Measurements from ENCODE around the gene MYT1. TPM values are rescaled to one million over a fixed set of nuclear protein-coding genes. Genes with fewer than 3 reads are reported as not detected.

The MYT1 gene
- total RNA-seq, 2 donors from 2014 or later = 0.27 to 0.74 TPM

DNA sequence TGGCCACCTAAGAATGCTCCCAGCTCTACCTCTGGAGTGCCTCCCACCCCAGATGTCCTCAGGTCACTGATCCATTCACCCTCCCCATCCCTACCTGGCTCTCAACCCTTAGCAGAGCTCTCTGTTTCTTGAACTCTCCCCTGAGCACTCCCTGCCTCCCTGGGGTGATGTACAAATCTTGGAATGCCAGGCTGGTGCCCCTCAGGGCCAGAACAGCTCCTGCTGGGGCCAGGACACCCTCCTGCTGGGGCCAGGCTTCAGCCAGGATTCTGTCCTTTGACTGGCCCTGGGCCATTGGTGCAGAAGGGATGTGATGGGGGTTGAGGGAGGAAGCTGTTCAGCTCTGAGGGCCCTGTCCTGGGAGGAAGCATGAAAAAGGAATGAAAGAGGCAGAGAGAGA is 30.0 kb downstream of the MYT1 start:
- Histone ChIP-seq H3K27ac (no peak overlapping the region), H3K9me3 (no peaks in the 10 kb centered on the region), H3K27me3 (replicated peaks; ENCODE audit: insufficient read depth) (no peaks in the 10 kb centered on the region), H3K4me1 (replicated peaks) (no peaks in the 10 kb centered on the region), H3K36me3 (no peaks in the 10 kb centered on the region), H3K4me3 (no peak overlapping the region)
- intact Hi-C loops (cut with DNase I) = no loop called here
- DNase-seq (ENCODE audit: low spot score) = no peak
- TF ChIP-seq POLR2A (IDR thresholded peaks at IDR 0.05) (no peak), CTCF (IDR thresholded peaks at IDR 0.05) (no peak), POLR2AphosphoS5 (IDR thresholded peaks at IDR 0.05) (no peak)

- 83% methylated on average over 15 of the region's 15 CpGs for WGBS
Observed at GRCh38 chr20:64196309-64196708, 32.1 kb downstream of the MYT1 start.

GRCh38 chr20:64196847-64197306 is 32.6 kb downstream of the MYT1 start:
- no peaks in the 10 kb centered on the region for H3K9me3 ChIP-seq
- no peaks in the 10 kb centered on the region for H3K4me1 ChIP-seq (replicated peaks)
- intact Hi-C loops (cut with DNase I) = no loop called here
- no peaks in the 10 kb centered on the region for H3K36me3 ChIP-seq
- no peak overlapping the region for H3K27ac ChIP-seq
- H3K27me3 ChIP-seq (replicated peaks; ENCODE audit: insufficient read depth) = no peaks in the 10 kb centered on the region
- no peak for TF ChIP-seq POLR2AphosphoS5 (IDR thresholded peaks at IDR 0.05)
- no peak for TF ChIP-seq POLR2A (IDR thresholded peaks at IDR 0.05)
- no peak for TF ChIP-seq CTCF (IDR thresholded peaks at IDR 0.05)
- no peak overlapping the region for H3K4me3 ChIP-seq
- DNase-seq (ENCODE audit: low spot score) = no peak
- WGBS = 75% methylated on average over 11 of the region's 11 CpGs

More at GRCh38 chr20:64196309-64196708, 32.1 kb downstream of the MYT1 start:
- H3K36me3 ChIP-seq = no peaks in the 10 kb centered on the region
- H3K27me3 ChIP-seq (replicated peaks; ENCODE audit: insufficient read depth) = no peaks in the 10 kb centered on the region
- DNase-seq (ENCODE audit: low spot score) = no peak
- TF ChIP-seq POLR2AphosphoS5 (IDR thresholded peaks at IDR 0.05) = no peak
- no peak for TF ChIP-seq POLR2A (IDR thresholded peaks at IDR 0.05)
- no peak for TF ChIP-seq CTCF (IDR thresholded peaks at IDR 0.05)
- H3K9me3 ChIP-seq = no peaks in the 10 kb centered on the region
- no peaks in the 10 kb centered on the region for H3K4me1 ChIP-seq (replicated peaks)
- intact Hi-C loops (cut with DNase I) = no loop called here
- no peak overlapping the region for H3K27ac ChIP-seq
- H3K4me3 ChIP-seq = no peak overlapping the region

DNA sequence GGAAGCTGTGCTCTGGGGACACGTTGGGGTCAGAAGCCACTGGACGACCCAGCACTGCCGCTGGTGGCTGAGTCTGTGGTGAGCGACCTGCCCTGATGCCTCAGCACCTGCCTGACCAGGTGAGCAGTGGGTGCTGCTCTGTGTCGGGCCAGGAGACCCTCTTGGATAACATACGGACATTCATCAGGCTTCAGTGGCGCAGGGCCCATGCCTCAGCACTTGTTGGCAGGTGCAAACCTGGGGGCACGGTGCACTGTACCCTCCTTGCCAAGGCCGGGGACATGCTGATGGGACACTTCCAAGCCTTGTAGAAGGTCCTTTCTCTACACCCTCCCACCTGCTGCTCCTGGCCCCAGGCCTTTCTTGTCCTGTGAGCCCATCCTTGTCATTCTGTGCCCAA is 34.1 kb downstream of the MYT1 start:
- no peak for TF ChIP-seq POLR2A (IDR thresholded peaks at IDR 0.05)
- no peak for DNase-seq (ENCODE audit: low spot score)
- intact Hi-C loops (cut with DNase I) = no loop called here
- WGBS = 86% methylated on average over 9 of the region's 9 CpGs
- H3K27ac ChIP-seq = no peak overlapping the region
- H3K4me1 ChIP-seq (replicated peaks) = no peaks in the 10 kb centered on the region
- no peaks in the 10 kb centered on the region for H3K36me3 ChIP-seq
- H3K4me3 ChIP-seq = no peak overlapping the region
- no peaks in the 10 kb centered on the region for H3K9me3 ChIP-seq
- H3K27me3 ChIP-seq (replicated peaks; ENCODE audit: insufficient read depth) = no peaks in the 10 kb centered on the region

DNA sequence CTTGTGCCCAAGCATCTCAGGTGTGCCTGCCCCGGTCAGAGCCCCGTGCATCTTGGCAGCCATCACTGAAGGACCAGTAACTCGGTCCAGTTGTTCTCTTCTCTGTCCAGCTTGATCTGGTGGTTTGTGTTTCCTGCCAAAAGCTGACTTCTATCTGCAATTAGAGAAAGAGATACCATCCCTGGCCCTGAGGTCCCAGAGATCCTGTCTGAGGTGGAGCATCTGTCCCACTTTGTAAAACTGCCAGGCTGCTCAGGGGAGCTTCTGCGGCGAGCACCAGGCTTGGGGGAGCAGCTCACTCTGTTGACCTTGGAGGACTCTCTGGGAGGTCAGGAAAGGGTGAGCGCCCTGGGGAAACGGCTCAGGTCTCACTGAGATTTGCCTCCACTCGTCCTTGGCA is 35.1 kb downstream of the MYT1 start:
- Histone ChIP-seq H3K9me3 (no peaks in the 10 kb centered on the region), H3K27ac (no peak overlapping the region), H3K4me1 (replicated peaks) (no peaks in the 10 kb centered on the region), H3K4me3 (no peak overlapping the region), H3K27me3 (replicated peaks; ENCODE audit: insufficient read depth) (no peaks in the 10 kb centered on the region), H3K36me3 (no peaks in the 10 kb centered on the region)
- no peak for TF ChIP-seq POLR2AphosphoS5 (IDR thresholded peaks at IDR 0.05)
- TF ChIP-seq POLR2A (IDR thresholded peaks at IDR 0.05) = no peak
- no peak for TF ChIP-seq CTCF (IDR thresholded peaks at IDR 0.05)
- intact Hi-C loops (cut with DNase I) = no loop called here
- DNase-seq (ENCODE audit: low spot score) = no peak
- WGBS = 39% methylated on average over 8 of the region's 8 CpGs
